Measurements from ENCODE around the gene NPRL2. TPM values are rescaled to one million over a fixed set of nuclear protein-coding genes. Genes with fewer than 3 reads are reported as not detected.

The NPRL2 gene
- total RNA-seq, 3 donors from 2014 or later (not counting 1 experiment from before 2014, with no cell fraction given), result 78.9 to 87.6 (median 80.9) TPM

DNA sequence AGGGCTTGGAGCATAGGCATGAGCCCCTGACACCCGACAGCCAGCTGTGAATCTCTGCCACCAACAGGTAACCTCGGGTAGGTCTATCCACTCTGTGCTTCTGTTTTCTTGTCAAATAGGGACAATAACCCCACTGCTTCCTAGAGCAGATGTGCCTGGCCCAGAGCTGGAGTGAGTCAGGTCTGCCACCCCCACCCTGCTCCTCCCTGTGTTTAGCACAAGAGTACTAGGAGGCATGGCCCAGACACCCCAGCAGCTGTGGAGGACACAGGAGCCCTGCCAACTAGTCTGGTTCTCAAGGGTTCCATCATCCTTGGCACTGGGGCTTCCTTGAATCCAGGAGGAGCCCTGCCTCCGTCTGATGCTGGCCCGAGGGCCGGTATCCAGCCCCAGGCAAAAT is 42.5 kb upstream of the NPRL2 start:
- 82% methylated on average over 5 of the region's 5 CpGs for WGBS (ENCODE audit: insufficient coverage)
- no peak overlapping the region for H3K4me3 Mint-ChIP-seq
- DNase-seq, result no peak
- no peaks in the 10 kb centered on the region for H3K27me3 Mint-ChIP-seq (ENCODE audit: low read depth in 2 of 2)
- intact Hi-C loops (cut with micrococcal nuclease), result no loop called here
- H3K4me1 Mint-ChIP-seq, result peaks cover 16 to 42% of the 10 kb centered on the region in 2 donors
- H3K36me3 Mint-ChIP-seq, result no peaks in the 10 kb centered on the region
- Histone ChIP-seq H3K27me3 (ENCODE audit: control insufficient read depth, insufficient read depth, low read length) (no peaks in the 10 kb centered on the region), H3K36me3 (ENCODE audit: control insufficient read depth, insufficient read depth, low read length) (no peaks in the 10 kb centered on the region), H3K27ac (ENCODE audit: low read length) (no peak overlapping the region), H3K9me3 (ENCODE audit: control insufficient read depth, insufficient read depth, low read length) (no peaks in the 10 kb centered on the region), H3K4me1 (ENCODE audit: control insufficient read depth, insufficient read depth, low read length) (peaks cover 32% of the 10 kb centered on the region), H3K4me3 (ENCODE audit: low read length) (no peak overlapping the region)
- ATAC-seq, result no peak
- peak overlapping the region in 1 of 2 donors; percentile 12 for H3K27ac Mint-ChIP-seq
- TF ChIP-seq, protein P1, sequence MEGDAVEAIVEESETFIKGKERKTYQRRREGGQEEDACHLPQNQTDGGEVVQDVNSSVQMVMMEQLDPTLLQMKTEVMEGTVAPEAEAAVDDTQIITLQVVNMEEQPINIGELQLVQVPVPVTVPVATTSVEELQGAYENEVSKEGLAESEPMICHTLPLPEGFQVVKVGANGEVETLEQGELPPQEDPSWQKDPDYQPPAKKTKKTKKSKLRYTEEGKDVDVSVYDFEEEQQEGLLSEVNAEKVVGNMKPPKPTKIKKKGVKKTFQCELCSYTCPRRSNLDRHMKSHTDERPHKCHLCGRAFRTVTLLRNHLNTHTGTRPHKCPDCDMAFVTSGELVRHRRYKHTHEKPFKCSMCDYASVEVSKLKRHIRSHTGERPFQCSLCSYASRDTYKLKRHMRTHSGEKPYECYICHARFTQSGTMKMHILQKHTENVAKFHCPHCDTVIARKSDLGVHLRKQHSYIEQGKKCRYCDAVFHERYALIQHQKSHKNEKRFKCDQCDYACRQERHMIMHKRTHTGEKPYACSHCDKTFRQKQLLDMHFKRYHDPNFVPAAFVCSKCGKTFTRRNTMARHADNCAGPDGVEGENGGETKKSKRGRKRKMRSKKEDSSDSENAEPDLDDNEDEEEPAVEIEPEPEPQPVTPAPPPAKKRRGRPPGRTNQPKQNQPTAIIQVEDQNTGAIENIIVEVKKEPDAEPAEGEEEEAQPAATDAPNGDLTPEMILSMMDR (IDR thresholded peaks at IDR 0.05), result no peak
- H3K9me3 Mint-ChIP-seq, result no peaks in the 10 kb centered on the region

DNA sequence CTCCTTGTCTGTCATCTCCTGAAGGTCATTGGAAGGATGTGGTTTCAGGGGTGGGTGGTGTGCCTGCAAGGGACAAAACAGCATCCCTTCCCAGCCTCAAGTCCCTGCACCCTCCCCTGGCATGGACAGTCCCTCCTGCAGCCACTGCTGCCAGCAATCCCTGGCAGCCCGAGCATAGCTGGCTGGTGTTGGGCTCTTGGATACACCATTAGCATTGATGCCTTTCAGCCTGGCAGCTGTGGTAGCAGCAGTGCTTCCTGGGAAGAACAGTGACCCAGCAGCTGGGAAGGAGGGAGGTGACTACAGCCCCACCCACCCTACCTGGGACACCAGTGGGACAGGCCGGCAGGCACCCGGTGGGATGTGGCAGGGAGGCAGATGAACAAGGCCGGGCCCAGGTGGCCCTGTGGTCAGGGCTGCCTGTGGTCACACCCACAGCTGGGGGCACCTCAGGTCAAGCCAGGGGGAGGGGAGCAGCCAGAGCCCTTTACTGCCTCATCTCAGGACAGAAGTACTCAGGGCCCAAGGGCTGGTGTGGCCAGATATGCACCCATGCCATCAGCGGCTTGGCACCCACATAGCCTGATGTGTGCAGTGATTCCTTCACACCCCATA is 41.6 kb upstream of the NPRL2 start:
- H3K4me1 ChIP-seq (ENCODE audit: control insufficient read depth, insufficient read depth, low read length), result peaks cover 30% of the 10 kb centered on the region
- no peaks in the 10 kb centered on the region for H3K9me3 ChIP-seq (ENCODE audit: control insufficient read depth, insufficient read depth, low read length)
- ATAC-seq (peak in 1 of 3 donors; percentile 43), DNase-seq (no peak)
- H3K4me3 ChIP-seq (ENCODE audit: low read length), result no peak overlapping the region
- H3K27ac ChIP-seq (ENCODE audit: low read length), result no peak overlapping the region
- TF ChIP-seq, protein P1 (IDR thresholded peaks at IDR 0.05), result no peak
- 41% methylated on average over 5 of the region's 5 CpGs for WGBS (ENCODE audit: insufficient coverage)
- intact Hi-C loops (cut with micrococcal nuclease), result no loop called here
- Mint-ChIP-seq H3K4me1 (peaks cover 16 to 36% of the 10 kb centered on the region in 2 donors), H3K4me3 (no peak overlapping the region), H3K36me3 (no peaks in the 10 kb centered on the region), H3K27me3 (ENCODE audit: low read depth in 2 of 2) (no peaks in the 10 kb centered on the region), H3K27ac (peak overlapping the region in 1 of 2 donors; percentile 12), H3K9me3 (no peaks in the 10 kb centered on the region)
- no peaks in the 10 kb centered on the region for H3K36me3 ChIP-seq (ENCODE audit: control insufficient read depth, insufficient read depth, low read length)
- H3K27me3 ChIP-seq (ENCODE audit: control insufficient read depth, insufficient read depth, low read length), result no peaks in the 10 kb centered on the region

DNA sequence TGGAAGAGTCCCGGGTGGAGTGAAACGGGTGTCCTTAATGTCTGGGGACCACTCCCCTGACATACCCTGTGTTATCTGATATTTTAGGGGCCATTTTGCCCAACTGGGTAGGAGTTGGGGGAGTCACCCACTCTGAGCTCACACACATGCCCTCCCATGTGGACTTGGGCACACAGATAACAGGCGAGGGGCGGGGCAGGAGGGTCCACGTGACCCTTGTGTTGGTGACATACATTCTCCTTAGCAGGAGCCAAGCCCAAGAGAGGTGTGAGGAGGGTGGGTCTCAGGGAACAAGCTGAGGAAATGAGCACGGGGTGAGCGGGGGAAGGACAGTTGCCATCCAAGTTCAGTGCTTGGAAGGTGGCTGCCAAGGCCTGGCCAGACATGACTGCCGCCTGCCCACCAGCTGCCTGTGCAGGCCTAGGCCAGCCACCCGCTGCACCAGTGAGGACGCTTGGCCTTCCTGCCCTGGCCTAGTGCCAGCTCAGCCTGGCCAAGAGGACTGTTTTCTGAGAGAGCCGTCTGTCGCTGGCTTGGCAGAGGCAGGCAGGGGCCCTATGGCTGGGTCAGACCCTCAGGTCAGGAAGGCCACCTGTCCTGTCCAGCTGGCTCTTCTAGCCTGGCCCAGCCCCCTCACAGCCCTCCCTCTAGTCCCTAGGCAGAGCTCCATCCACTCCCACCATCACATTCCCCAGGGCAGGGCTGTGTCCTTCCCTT is 40.1 kb upstream of the NPRL2 start:
- Histone ChIP-seq H3K4me1 (ENCODE audit: control insufficient read depth, insufficient read depth, low read length) (peaks cover 30% of the 10 kb centered on the region), H3K4me3 (ENCODE audit: low read length) (no peak overlapping the region), H3K27me3 (ENCODE audit: control insufficient read depth, insufficient read depth, low read length) (no peaks in the 10 kb centered on the region), H3K27ac (ENCODE audit: low read length) (no peak overlapping the region), H3K36me3 (ENCODE audit: control insufficient read depth, insufficient read depth, low read length) (no peaks in the 10 kb centered on the region), H3K9me3 (ENCODE audit: control insufficient read depth, insufficient read depth, low read length) (no peaks in the 10 kb centered on the region)
- ATAC-seq, result no peak
- Mint-ChIP-seq H3K4me3 (no peak overlapping the region), H3K9me3 (no peaks in the 10 kb centered on the region), H3K27me3 (ENCODE audit: low read depth in 2 of 2) (no peaks in the 10 kb centered on the region), H3K4me1 (peaks cover 16 to 28% of the 10 kb centered on the region in 2 donors), H3K36me3 (no peaks in the 10 kb centered on the region), H3K27ac (no peak overlapping the region)
- TF ChIP-seq, protein P1 (IDR thresholded peaks at IDR 0.05), result no peak
- no peak for DNase-seq
- intact Hi-C loops (cut with micrococcal nuclease), result no loop called here
- WGBS (ENCODE audit: insufficient coverage), result 78% methylated on average over 11 of the region's 12 CpGs

Data from natural killer cell (primary cell).